WERI-Rb-1 (cell line): ENCODE results near the gene FAM181A.

Source experiments
- DNase-seq: peaks from one replicate; pipeline ENCODE4 v3.0.0-alpha.2; 2020
- H3K27ac ChIP-seq: fragments of 250-450 bp; sonication (Bioruptor Pico); 2 replicates; pipeline ENCODE4 v1.5.1; 2020; ENCODE audit warnings: mild to moderate bottlenecking, moderate library complexity
- H3K27me3 ChIP-seq: fragments of 250-450 bp; sonication (Bioruptor Pico); 2 replicates; pipeline ENCODE4 v1.5.1; 2021; ENCODE audit warnings: mild to moderate bottlenecking, low read depth, moderate library complexity; ENCODE audit not compliant: insufficient read depth, severe bottlenecking
- H3K36me3 ChIP-seq: fragments of 250-450 bp; sonication (Bioruptor Pico); 2 replicates; pipeline ENCODE4 v1.5.1; 2020; ENCODE audit warnings: mild to moderate bottlenecking, moderate library complexity
- H3K4me3 ChIP-seq: 2 replicates; pipeline ENCODE4 v1.5.1; 2011; ENCODE audit warnings: low read depth, mild to moderate bottlenecking, control low read depth, low read length
- H3K9me3 ChIP-seq: fragments of 250-450 bp; sonication (Bioruptor Pico); 2 replicates; pipeline ENCODE4 v1.5.1; 2021; ENCODE audit warnings: mild to moderate bottlenecking, moderate library complexity; ENCODE audit not compliant: severe bottlenecking
- TF ChIP-seq, protein P1 (sequence below): IDR thresholded peaks from 2 replicates; pipeline ENCODE4 v1.5.1; 2011; ENCODE audit warnings: low read depth, mild to moderate bottlenecking, control low read depth, inconsistent platforms, low read length

Gene FAM181A

DNA sequence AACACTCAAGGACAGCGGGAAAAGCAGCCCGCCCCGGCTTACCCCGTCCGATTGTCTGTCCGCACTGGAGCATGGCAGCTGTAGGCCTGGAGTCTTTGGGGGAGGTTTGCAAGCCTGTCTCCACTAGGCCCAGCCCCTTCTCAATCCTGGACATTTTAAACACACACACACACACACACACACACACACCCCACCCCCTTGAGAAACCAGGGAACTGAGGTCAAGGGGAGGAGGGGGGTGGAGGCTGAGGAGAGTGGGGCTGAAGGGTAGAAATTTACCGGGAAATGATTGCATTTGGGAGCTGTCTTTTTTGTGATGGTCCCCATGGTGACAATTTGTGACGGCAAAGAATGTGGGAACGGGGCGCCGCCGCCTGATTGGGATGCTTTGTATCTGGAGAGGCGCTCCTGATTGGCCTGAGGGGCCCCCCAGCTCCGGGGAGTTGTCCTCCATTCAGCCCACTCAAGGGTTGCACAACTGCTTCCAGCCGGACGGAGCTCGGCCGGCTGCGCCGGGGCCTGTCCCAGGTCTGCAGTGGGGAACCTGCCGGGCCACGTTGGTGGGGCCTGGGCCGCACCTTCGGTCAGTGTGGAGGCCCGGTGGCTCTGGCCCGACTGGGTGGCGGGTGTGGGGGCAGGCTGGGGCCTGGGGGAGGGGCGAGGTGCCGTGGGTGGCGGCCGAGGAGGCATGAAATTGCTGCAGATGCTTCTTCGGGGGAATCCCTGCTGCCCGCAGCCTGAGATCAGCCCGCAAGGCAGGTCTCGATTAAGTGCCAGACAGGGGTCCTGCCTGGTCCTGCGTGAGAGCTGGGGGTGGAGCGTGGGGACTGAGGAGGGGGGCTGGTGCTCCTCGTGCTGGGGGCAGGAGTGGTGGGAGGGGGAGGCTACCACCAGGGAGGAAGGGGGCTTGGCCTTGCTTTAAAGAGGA, at the start of gene FAM181A:
Gene FAM181A, plus strand, starts transcription at position 472 of the 927 bp plus-strand sequence. CDS start 942 bp downstream, outside the sequence.
- Histone ChIP-seq H3K4me3 (no peak within 1 kb of the TSS), H3K27ac (no peak within 1 kb of the TSS), H3K36me3 (no peaks in the 10 kb centered on the region), H3K27me3 (no peaks in the 10 kb centered on the region), H3K9me3 (no peaks in the 10 kb centered on the region)
- no peak for DNase-seq
- TF ChIP-seq, protein P1, sequence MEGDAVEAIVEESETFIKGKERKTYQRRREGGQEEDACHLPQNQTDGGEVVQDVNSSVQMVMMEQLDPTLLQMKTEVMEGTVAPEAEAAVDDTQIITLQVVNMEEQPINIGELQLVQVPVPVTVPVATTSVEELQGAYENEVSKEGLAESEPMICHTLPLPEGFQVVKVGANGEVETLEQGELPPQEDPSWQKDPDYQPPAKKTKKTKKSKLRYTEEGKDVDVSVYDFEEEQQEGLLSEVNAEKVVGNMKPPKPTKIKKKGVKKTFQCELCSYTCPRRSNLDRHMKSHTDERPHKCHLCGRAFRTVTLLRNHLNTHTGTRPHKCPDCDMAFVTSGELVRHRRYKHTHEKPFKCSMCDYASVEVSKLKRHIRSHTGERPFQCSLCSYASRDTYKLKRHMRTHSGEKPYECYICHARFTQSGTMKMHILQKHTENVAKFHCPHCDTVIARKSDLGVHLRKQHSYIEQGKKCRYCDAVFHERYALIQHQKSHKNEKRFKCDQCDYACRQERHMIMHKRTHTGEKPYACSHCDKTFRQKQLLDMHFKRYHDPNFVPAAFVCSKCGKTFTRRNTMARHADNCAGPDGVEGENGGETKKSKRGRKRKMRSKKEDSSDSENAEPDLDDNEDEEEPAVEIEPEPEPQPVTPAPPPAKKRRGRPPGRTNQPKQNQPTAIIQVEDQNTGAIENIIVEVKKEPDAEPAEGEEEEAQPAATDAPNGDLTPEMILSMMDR, result no peak

DNA sequence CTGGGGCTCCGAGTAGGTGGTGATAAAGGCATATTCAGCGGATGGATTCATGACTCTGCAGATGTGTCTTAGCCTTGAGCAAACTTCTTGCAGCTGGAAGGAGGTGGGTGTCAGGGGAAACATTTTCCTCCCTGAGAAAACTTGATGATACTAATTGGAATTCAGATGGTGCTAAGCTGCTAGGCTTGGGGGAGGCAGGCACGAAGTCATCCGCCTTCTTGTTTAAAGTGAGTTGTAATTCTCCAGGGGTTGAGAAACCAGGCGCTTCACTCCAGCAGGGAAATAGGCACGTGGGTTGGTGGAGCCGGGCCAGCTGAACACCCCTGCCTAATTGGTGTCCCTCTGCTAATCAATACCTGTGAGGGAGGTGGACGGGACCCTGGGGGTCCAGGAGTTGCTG, 48.9 kb upstream of the FAM181A start:
- Histone ChIP-seq H3K36me3 (no peaks in the 10 kb centered on the region), H3K27ac (no peak overlapping the region), H3K27me3 (no peaks in the 10 kb centered on the region), H3K9me3 (no peaks in the 10 kb centered on the region), H3K4me3 (no peak overlapping the region)
- no peak for DNase-seq
- TF ChIP-seq, protein P1, result no peak

DNA sequence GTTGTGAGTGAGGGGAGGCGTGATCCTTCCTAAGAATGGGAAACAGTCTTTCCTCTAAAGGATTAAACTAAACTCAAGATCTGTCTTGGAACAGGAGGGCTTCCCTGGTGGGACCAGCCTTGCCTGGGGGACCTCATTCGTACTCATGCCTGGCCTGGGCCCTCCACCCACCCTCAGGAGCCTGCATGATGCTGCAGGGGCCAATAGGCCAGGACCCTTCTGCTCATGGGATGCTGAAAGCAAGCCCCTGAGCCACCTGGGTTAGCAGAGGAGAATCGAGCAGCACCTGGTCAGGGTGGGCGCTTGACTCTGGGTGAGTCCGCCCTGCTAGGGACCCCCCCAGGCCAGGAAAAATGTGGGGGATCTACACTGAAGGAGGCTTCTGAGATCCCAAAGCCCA, 48.3 kb upstream of the FAM181A start:
- TF ChIP-seq, protein P1, result no peak
- H3K27ac ChIP-seq, result no peak overlapping the region
- DNase-seq, result no peak

DNA sequence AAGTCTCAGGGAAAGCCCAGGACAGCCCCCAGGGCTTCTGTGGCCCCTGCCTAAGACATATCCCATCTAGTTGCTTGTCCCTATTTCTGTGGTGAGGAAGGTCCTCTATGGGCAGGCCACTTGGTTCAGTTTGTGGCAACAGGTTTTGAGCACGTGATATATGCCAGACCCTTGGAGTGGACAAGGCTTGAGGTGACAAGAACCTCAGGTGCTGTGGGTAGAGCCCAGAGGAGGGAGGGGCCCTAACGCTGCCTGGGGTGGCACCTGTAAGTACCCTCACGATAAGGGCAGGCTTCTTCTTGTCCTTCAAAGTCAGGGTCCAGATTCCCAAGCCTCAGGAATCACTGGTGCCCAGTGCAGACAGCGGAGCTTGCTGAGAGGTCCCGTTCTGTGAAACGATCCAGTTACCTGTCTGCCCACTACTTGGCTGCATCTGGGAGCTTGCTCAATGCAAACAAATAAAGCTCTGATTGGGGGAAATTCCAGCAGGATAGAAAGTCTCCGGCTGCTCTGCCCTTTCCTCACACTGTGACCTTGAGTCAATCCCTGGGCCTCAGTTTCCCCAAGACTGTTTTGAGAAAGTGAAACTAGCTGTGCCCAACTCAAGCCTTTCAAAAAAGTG, 47.7 kb upstream of the FAM181A start:
- Histone ChIP-seq H3K36me3 (no peaks in the 10 kb centered on the region), H3K27ac (no peak overlapping the region), H3K27me3 (no peaks in the 10 kb centered on the region), H3K9me3 (no peaks in the 10 kb centered on the region), H3K4me3 (no peak overlapping the region)
- TF ChIP-seq, protein P1, result no peak
- no peak for DNase-seq

More for the DNA sequence above, 48.3 kb upstream of the FAM181A start:
- Histone ChIP-seq H3K27me3 (no peaks in the 10 kb centered on the region), H3K4me3 (no peak overlapping the region), H3K9me3 (no peaks in the 10 kb centered on the region), H3K36me3 (no peaks in the 10 kb centered on the region)

DNA sequence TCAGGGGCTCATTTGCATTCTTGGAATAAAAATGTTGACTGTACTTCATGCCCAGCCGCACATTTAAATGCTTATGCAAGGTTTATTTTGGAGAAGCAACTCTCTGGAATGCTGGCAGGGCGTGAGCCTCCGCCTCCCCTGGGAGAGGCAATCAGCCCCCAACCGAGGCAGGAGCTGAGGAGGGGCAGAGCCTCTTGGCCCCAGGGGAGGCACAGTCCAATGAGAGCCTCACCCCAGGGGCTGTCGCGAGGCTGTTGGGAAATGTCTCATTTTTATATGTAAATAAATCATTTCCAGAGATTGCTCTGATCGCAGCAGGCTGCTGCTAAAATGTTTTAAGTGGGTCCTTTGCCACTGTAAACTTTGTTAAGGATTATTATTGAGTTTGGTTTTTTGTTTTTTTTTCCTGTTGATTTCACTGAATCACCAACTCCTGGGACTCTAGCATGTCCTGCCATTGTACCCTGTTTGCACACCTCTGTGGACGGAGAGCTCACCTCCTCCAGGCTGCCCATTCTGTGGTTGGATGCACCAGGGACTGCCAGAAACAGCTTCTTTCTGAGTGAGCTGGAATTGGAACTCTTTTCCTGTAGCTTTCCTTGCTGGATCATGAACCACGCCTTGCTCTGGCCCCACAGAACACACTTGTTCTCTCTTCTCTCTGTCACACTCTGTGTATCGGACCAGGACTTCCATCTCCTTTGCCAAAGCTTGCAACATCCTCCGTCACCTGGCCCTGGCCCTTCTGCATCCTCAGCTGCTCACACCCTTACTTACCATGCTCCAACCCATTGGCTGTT, 46.9 kb upstream of the FAM181A start:
- H3K27me3 ChIP-seq, result no peaks in the 10 kb centered on the region
- no peak for DNase-seq
- TF ChIP-seq, protein P1, result no peak
- H3K9me3 ChIP-seq, result no peaks in the 10 kb centered on the region
- no peak overlapping the region for H3K27ac ChIP-seq
- no peaks in the 10 kb centered on the region for H3K36me3 ChIP-seq
- H3K4me3 ChIP-seq, result no peak overlapping the region
